ENCODE measurements around the gene GPR3.

GRCh38 chr1:27343639-27344025 lies 48.8 kb upstream of the GPR3 start:
- TF ChIP-seq POLR2AphosphoS5 (IDR thresholded peaks at IDR 0.05; ENCODE audit: low read depth, low read length) (no peak), POLR2A (IDR thresholded peaks at IDR 0.05; ENCODE audit: low read depth, low read length) (no peak), POU2F2 (IDR thresholded peaks at IDR 0.05; ENCODE audit: low read depth, low read length) (no peak), TAF1 (IDR thresholded peaks at IDR 0.05; ENCODE audit: low read depth, low read length) (no peak), PAX5 (IDR thresholded peaks at IDR 0.05; ENCODE audit: insufficient read depth, low read length, severe bottlenecking) (no peak), SPI1 (IDR thresholded peaks at IDR 0.05; ENCODE audit: low read depth, low read length) (no peak)
